NCI-H1694 treated with DMSO at 0.1 percent for 48 hours (cell line): Measurements from ENCODE around the gene SLC66A2.
A peak's percentile ranks its signal among the peaks of the same experiment; 100 is the strongest.
"Not testable (repeated sequence)": the region's sequence is repeated elsewhere in the genome, so short reads cannot be mapped to it uniquely, and the experiment has no call there.

ENCODE experiments used
- DNase-seq: peaks from one replicate; lab custom pipeline; 2025; lab: John Stamatoyannopoulos, UW

Gene SLC66A2

GRCh38 chr18:79879566-79879965, 71.9 kb downstream of the SLC66A2 start:
- DNase-seq: no peak

- no peak for DNase-seq
Measured at GRCh38 chr18:79878741-79879378, 72.6 kb downstream of the SLC66A2 start.

DNA sequence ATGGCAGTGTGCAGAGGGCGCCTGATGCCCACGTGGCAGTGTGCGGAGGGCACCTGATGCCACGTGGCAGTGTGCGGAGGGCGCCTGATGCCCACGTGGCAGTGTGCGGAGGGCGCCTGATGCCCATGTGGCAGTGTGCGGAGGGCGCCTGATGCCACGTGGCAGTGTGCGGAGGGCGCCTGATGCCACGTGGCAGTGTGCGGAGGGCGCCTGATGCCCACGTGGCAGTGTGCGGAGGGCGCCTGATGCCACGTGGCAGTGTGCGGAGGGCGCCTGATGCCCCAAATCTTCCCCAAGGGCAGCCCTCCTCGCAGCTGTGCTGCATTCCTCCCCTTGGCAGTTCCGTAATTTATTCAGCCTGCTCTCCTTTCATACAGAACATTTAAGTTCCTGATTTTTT, 73.2 kb downstream of the SLC66A2 start:
- not testable (repeated sequence) for DNase-seq

GRCh38 chr18:79877163-79878091, 74.0 kb downstream of the SLC66A2 start:
- DNase-seq: no peak

DNA sequence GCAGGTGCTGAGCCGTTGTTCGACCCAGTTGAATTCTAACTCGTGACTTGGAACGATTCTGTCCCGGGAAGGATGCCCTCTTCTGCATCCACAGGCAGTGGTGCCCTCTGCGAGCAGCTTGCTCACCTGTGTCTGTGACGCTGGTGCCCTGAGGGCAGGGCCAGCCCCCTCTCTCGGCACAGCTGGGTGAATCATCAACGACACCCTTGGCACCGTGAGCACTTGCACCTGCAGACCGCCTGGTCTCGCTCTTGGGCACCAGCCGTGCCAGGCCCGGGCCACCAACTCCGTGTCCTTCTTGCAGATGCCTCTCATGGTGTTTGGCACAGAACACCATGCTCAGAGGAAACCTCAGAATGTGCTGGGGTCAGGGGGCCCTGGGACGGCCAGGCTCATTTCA, 75.0 kb downstream of the SLC66A2 start:
- DNase-seq: no peak

DNA sequence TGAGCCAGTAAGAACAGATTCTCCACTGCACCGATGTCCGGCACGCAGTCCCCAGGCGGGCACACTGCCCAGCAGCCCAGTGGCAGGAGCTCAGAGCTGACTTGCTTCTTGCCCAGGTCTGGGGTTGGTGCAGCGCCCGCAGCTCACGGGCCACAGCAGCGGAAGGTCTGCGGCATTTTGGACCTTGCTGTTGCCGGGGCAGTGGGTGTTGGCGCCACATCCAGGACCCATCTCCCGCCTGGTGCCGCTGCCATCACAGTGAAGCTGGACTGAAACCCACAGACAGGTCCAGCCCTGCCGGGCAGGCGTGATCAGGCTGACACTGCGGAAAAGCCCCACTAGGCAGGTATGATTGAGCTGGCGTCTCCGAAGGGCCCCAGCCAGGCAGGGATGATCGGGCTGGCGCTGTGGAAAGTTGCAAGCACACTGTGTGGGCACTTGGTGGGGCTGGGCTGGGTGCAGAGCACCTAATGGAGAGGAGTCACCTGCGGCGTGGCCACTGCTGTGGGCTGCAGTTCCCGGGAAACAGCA, 75.5 kb downstream of the SLC66A2 start:
- no peak for DNase-seq

DNA sequence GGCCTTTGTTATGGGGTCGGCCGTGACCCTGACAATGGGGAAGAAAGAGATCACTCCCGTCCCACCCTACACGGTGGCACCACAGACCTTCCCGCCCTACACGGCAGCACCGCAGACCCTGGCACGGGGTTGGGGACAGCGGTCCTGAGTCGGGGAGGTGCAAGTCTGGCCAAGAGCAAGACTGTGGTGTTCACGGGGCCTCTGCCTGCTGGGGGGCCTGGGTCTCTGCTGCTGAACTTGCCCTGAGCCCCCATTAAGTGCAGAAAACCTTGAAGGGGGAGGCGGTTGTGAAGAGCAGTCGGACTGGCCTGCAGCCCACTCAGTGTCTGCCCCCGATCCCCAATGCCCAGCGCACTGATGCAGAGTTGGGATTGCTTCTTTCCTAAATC, 75.9 kb downstream of the SLC66A2 start:
- DNase-seq: no peak

DNA sequence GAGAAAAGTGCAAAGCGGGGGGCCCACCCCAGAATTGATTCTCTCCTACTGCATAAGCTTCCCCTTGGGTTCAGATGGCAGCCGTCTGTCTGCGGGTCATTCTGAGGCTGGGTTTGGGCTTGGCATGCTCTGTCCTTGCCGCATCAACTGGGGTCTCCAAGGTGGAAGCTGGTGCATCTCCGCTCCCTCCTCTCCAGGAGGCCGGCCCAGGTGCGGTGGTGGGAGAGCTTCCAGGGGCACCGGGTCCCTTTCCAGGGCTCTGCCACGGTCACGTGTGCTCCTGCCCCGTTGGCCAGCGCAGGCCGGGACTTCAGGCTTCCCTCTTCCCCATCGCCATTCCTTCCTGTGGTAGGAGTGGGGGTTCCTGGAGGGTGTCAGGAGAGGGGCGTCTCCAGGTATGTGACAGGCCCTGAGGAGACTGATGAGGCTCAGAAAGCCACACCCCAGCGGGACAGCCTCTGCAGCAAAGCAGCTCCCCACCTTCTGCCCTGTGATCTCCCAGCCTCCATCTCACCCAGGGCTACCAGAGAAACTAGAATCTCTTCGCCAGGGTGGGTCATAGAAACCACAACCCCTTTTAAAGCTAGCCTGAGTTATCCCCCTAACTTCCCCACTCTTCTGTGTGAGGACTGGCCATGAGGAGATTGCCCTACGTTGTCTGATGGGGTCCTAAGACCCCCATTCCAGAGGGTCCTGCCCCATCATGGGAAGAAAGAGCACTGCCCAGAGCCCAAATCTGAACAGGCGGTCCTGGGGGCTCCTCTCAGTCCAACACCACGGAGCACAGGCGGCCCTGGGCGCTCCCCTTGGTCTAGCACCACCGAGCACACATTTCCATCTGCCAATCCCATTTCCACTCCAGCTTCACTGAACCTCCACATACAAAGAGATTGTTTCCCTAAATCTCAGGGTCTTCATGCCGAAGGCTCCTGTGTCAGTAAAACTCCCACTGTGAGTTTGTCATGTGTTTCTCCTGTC, 76.6 kb downstream of the SLC66A2 start:
- DNase-seq: no peak

GRCh38 chr18:79873449-79874110, 77.9 kb downstream of the SLC66A2 start:
- DNase-seq: no peak

- DNase-seq: no peak
Measured at GRCh38 chr18:79872527-79873444, 78.7 kb downstream of the SLC66A2 start.

DNA sequence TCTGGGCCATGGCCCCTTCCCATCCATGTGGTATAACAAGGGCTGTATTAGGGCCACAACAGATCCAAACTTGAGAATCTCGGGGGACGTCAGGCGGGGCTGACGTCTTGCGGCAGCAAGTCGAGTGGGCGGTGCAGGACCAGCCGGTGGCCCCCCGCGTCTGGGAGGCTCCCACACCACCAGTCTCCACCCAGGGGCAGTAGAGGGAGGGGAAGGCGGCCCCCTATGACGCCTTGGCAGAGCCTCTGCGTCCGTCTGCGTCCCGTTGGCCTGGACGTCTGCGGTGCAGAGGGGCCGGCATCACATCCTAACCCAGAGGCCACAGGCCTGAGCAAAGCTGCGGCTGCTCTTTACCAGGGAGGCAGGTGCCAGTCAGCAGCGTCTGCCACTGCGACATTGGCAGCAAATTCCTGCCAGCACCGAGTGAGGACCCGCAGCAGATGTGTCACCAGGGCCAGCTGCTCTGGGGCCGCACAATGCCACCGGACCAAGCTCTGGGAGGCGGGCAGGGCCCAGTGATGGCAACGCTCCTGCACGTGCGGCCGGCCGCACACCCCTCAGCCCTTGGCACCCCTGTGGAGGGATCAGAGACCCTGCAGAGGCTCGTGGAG, 79.9 kb downstream of the SLC66A2 start:
- DNase-seq: peak; percentile 14

- DNase-seq: no peak
Measured at GRCh38 chr18:79871026-79871390, 80.4 kb downstream of the SLC66A2 start.

GRCh38 chr18:79870301-79871025, 81.0 kb downstream of the SLC66A2 start:
- peak; percentile 59 for DNase-seq

DNA sequence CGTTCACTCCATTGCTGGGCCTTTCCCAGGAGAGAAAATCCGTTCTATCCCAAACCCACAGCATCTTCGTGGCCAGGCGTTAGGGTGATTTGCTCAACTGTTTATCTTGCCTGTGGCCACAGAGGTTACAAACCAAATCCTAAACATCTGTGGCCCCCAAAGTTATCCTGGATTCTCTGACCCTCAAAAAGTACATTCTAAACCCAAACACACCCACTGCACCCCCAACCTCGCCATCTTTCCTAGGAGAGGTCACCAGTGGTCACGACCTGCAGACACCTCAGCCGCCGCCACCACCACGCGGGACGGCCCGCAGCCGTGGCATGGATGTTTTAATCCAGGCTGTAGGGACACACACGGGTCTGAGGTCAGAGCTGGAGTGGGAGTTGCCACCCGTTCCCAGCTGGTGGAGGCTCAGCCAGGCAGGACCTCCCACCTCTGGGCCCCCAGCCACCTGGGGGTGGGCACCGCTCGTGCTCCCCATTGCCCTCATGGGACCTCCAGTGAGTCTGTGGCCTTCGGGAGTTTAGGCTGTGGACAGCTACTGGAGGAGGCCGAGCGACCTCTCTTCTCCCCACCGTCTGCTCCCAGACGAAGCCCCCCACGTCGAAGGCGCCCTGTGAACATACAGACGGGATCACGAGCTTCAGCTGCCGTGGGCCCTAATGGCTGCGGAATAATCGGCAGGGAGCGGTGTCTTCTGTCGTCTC, 81.7 kb downstream of the SLC66A2 start:
- no peak for DNase-seq

DNA sequence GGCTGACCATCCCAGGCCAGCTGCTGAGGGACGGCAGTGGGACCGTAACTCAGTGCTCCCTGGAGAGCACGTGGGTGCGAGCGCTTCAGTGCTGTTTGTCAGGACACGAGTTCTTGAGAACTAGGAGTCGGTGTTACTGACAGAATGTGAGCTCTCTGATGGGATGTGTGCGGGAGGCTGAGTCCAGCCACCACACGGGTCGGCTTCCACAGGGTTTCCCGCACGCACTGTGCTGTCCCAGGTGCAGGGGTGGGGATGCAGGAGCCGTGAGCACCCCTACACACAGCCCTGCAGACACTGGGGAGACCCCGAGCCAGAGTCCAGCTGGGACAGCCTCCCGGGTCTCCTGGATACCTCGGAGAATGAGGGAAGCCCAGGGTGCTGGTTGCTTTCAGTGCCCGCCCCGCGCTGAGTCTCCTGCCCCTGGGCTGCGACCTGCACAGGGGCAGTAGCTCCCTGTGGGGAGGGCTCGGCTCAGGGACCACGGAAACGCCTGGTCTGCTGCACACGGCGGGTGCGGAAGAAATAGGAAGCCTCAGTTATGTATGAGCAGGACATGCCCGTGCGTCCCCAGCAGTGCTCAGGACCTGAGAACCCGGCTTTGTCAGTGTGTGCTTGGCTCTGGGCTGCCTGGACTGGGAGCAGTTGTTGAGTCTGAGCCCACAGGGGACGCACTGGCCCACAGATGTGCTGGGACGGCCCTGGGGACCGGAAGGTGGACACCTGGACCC, 82.5 kb downstream of the SLC66A2 start:
- DNase-seq: no peak

- DNase-seq: no peak
Measured at GRCh38 chr18:79868168-79868784, 83.2 kb downstream of the SLC66A2 start.

DNA sequence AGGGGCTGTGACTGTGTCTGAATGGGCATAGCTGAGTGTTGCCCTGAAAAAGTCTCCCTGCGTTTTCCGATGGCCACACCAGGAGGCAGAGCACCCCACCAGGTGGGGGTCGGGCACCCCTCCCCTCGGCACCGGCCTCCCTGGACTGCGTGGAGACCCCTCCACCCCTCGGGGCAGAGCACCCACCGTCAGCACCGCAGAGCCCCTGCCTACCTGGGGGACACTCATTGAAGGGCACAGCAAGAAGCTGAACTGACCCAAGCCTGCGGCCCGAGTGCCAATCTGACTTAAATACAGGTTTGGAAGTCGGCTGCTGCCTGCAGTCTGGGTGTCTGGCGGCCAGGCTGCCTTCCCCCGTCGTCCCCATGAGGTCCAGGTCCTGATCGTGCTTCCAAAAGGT, 83.8 kb downstream of the SLC66A2 start:
- no peak for DNase-seq
